Measurements from ENCODE around the gene HHLA2.
"Not testable (repeated sequence)": the region's sequence is repeated elsewhere in the genome, so short reads cannot be mapped to it uniquely, and the experiment has no call there.

Gene HHLA2

GRCh38 chr3:108343491-108343890 is 47.1 kb downstream of the HHLA2 start:
- no peak for DNase-seq

GRCh38 chr3:108345492-108346205 is 49.3 kb downstream of the HHLA2 start:
- DNase-seq, result no peak

- no peak for DNase-seq
Observed at GRCh38 chr3:108346301-108347227, 50.2 kb downstream of the HHLA2 start.

- DNase-seq, result no peak
Observed at GRCh38 chr3:108352176-108352575, 55.8 kb downstream of the HHLA2 start.

GRCh38 chr3:108354562-108354961 is 58.2 kb downstream of the HHLA2 start:
- DNase-seq, result no peak

- DNase-seq, result no peak
Observed at GRCh38 chr3:108357042-108357441, 60.7 kb downstream of the HHLA2 start.

GRCh38 chr3:108359011-108359410 is 62.7 kb downstream of the HHLA2 start:
- DNase-seq, result no peak

- no peak for DNase-seq
Observed at GRCh38 chr3:108376026-108376425, 79.7 kb downstream of the HHLA2 start.

GRCh38 chr3:108377384-108377783 is 81.0 kb downstream of the HHLA2 start:
- DNase-seq, result no peak

GRCh38 chr3:108378153-108378951 is 82.0 kb downstream of the HHLA2 start:
- DNase-seq, result no peak

GRCh38 chr3:108378952-108379342 is 82.6 kb downstream of the HHLA2 start:
- not testable (repeated sequence) for DNase-seq

GRCh38 chr3:108380128-108380795 is 83.9 kb downstream of the HHLA2 start:
- DNase-seq, result peak in 1 of 2 experiments; percentile 16

GRCh38 chr3:108381529-108382140 is 85.3 kb downstream of the HHLA2 start:
- DNase-seq, result no peak

- DNase-seq, result no peak
Observed at GRCh38 chr3:108383306-108383705, 87.0 kb downstream of the HHLA2 start.

GRCh38 chr3:108387063-108387462 is 90.7 kb downstream of the HHLA2 start:
- DNase-seq, result no peak

- DNase-seq, result peak; percentile 85 to 94
Observed at GRCh38 chr3:108388136-108389132, 92.1 kb downstream of the HHLA2 start.

- peak; percentile 35 to 52 for DNase-seq
Observed at GRCh38 chr3:108389372-108389771, 93.0 kb downstream of the HHLA2 start.

GRCh38 chr3:108391917-108392593 is 95.7 kb downstream of the HHLA2 start:
- no peak for DNase-seq

GRCh38 chr3:108393128-108393900 is 97.0 kb downstream of the HHLA2 start:
- DNase-seq, result peak; percentile 56 to 82
